ENCODE results near the gene ZNF486.
"Not testable (repeated sequence)": the region's sequence is repeated elsewhere in the genome, so short reads cannot be mapped to it uniquely, and the experiment has no call there.

Gene ZNF486

GRCh38 chr19:20167020-20167644 lies at the start of gene ZNF486:
TSS of gene ZNF486 (plus strand) at chr19:20167214. CDS start at chr19:20167331, 117 bp downstream.
- peak; percentile 94 for DNase-seq

DNA sequence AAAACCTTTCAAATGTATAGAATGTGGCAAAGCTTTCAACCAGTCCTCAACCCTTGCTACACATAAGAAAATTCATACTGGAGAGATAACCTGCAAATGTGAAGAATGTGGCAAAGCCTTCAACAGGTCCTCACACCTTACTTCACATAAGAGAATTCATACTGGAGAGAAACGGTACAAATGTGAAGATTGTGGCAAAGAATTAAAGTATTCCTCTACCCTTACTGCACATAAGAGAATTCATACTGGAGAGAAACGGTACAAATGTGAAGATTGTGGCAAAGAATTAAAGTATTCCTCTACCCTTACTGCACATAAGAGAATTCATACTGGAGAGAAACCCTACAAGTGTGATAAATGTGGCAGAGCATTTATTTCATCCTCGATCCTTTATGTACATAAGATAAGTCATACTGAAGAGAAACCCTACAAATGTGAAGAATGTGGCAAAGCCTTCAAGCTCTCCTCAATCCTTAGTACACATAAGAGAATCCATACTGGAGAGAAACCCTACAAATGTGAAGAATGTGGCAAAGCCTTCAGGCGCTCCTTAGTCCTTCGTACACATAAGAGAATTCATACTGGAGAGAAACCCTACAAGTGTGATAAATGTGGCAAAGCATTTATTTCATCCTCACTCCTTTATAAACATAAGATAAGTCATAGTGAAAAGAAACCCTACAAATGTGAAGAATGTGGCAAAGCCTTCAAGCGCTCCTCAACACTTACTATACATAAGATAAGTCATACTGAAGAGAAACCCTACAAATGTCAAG lies 48.8 kb upstream of the ZNF486 start:
- DNase-seq: not testable (repeated sequence)

GRCh38 chr19:20124879-20125278 lies 42.1 kb upstream of the ZNF486 start:
- no peak for DNase-seq

- not testable (repeated sequence) for DNase-seq
Measured at GRCh38 chr19:20132933-20133332, 34.1 kb upstream of the ZNF486 start.

GRCh38 chr19:20137714-20138113 lies 29.3 kb upstream of the ZNF486 start:
- not testable (repeated sequence) for DNase-seq

GRCh38 chr19:20151617-20152145 lies 15.3 kb upstream of the ZNF486 start:
- DNase-seq: no peak

DNA sequence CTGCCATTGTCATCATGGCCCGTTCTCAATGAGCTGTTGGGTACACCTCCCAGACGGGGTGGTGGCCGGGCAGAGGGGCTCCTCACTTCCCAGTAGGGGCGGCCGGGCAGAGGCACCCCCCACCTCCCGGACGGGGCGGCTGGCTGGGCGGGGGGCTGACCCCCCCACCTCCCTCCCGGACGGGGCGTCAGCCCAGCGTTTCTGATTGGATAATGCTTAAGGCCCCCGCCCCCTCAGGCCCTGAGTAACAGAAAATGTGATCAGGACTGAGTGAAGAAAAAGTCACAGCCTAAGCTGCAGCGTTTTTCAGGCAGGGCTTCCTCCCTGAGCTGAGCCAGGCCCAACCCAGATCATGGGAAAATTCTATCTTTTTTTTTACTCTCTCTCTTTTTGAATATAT lies 14.5 kb upstream of the ZNF486 start:
- not testable (repeated sequence) for DNase-seq

DNA sequence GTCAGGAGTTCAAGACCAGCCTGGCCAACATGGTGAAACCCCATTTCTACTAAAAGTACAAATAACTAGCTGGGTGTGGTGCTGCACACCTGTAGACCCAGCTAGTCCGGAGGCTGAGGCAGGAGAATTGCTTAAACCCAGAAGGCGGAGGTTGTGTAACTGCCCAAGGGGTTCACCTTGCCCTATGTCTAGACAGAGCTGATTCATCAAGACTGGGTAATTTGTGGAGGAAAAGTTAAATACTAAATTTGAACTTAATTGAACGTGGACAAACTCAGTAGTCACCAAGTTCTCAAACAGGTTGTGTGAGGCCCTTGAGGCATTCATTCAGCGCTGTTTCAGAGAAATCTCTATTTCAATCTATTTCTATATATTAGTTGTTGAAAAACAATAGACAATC lies 13.7 kb upstream of the ZNF486 start:
- DNase-seq: no peak

- DNase-seq: no peak
Measured at GRCh38 chr19:20154636-20155035, 12.4 kb upstream of the ZNF486 start.

DNA sequence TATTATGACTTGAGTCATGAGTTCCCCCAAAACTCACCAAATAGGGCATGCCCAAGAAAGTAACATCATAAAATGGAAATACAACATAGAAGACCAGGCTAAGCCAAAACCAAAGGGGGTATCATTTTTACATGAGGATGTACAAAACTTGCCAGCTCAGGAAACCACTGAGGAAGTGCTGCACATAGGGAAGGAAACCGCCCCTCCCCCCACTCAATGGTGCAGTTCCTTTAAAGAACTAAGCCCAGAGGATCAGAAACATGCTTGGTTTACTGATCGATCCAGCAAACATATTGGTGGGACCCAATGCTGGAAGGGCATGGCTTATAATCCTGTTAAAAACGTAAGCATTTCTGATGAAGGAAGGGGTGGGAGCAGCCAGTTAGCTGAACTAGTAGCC lies 4.2 kb upstream of the ZNF486 start:
- peak; percentile 45 for DNase-seq

GRCh38 chr19:20164456-20164855 lies 2.6 kb upstream of the ZNF486 start:
- DNase-seq: no peak

DNA sequence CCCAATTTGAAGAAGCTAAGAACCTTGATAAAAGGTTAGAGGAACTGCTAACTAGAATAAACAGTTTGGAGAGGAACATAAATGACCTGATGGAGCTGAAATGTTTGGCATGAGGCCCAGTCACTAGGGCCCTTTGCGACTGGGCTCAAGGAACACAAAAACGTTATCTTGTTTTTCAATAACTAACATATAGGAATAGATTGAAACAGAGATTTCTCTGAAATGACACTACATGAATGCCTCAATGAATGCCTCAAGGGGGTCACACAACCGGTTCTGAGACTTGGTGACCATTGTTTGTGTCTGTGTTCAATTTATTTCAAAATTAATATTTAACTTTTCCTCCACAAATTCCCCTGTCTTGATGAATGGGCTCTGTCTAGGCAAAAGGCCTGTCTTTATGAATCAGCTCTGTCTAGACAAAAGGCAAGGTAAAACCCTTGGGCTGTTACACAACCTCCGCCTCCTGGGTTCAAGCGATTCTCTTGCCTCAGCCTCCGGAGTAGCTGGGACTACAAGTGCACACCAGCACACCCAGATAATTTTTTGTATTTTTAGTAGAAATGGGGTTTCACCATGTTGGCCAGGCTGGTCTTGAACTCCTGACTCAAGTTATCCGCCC lies 932 bp upstream of the ZNF486 start:
- DNase-seq: no peak

DNA sequence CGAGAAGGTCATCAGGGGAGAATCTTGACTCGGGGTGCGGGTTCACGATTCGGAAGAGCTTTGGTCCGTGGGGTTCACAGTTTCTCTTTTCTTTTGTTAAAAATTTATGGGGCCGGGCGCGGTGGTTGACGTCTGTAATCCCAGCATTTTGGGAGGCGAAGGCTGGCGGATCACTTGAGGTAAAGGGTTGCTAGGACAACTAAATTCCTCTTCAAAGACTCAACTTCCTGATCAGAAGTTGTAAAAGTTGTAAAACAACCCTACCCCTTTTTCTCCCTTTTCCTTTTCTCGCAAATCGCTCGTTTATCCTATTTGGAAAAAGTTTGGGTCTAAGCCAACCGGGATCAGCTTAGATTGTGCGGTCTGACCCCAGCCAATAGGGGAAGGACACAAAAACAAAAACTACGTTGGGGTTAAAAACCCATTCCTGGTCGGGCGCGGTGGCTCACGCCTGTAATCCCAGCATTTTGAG lies 673 bp downstream of the ZNF486 start:
- DNase-seq: no peak

GRCh38 chr19:20171285-20171684 lies 4.3 kb downstream of the ZNF486 start:
- no peak for DNase-seq

DNA sequence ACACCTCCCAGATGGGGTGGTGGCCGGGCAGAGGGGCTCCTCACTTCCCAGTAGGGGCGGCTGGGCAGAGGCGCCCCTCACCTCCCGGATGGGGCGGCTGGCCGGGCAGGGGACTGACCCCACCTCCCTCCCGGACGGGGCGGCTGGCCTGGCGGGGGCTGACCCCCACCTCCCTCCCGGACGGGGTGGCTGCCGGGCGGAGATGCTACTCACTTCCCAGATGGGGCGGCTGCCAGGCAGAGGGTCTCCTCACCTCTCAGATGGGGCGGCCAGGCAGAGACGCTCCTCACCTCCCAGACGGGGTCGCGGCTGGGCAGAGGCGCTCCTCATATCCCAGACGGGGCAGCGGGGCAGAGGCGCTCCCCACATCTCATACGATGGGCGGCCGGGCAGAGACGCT lies 8.8 kb downstream of the ZNF486 start:
- DNase-seq: not testable (repeated sequence)

- not testable (repeated sequence) for DNase-seq
Measured at GRCh38 chr19:20179956-20180355, 12.9 kb downstream of the ZNF486 start.

DNA sequence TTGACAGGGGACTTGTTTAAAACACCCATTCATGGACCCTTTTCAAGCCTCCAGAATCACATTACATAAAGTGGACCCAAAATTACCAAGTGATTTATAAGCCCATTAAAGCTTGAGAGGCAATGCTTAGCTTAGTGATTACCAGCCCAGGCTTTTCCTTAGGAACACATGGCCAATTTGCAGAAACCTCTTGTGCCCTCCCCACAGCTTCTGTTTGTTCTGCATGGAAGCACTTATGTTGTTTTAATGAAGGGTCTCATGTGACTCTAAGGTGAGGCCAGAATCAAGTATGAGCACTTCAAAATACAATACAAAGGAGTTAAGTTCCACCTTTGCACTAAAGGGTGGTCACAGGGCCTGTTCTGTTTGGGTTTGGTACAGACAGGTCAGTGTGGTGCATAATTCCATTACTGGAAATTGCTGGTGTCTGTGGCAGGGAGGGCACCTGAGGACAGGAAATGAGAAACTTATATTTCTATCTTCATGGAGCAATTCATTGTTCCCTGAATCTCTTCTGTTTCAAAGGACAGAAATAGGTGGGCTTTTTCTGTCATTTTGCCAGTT lies 15.3 kb downstream of the ZNF486 start:
- DNase-seq: no peak

DNA sequence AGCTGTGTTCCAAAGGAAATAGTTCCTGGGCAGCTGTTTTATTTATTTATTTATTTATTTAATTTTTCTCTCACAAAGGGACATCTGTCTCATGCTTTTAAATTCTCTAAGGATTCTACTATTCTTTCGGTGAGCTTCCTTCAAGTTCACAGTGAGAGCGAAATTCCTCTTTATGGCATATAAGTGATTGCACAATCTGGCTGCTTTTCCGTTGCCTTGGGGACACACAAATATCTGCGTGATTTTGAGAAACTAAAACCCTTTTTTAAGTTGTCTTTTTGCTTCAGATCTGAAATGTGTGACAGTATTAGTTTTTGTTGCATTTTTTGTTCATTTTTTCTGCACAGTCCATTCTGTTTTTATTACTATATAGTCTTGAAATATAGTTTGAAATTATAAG lies 19.2 kb downstream of the ZNF486 start:
- DNase-seq: no peak

DNA sequence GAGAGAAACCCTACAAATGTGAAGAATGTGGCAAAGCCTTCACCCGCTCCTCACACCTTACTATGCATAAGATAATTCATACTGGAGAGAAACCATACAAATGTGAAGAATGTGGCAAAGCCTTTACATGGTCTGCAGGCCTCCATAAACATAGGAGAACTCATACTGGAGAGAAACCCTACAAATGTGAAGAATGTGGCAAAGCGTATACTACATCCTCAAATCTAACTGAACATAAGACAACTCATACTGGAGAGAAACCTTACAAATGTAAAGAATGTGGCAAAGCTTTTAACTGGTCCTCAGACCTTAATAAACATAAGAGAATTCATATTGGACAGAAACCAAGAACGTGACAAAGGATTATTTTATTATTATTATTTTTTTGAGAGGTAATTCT lies 30.7 kb downstream of the ZNF486 start:
- DNase-seq: no peak

DNA sequence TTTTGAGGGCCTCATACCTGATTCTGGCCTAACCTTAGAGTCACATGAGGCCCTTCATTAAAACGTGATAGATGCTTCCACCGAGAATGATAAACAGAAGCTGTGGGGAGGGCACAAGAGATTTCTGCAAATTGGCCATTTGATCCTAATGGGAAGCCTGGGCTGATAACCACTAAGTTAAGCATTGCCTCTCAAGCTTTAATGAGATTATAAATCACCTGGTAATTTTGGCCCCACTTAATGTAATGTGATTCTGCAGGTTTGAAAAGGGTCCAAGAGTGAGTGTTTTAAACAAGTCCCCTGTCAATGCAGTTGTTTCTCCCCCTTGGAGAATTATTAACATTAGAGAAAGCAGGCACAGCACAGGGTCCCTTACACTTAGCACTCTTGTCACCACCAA lies 42.0 kb downstream of the ZNF486 start:
- no peak for DNase-seq

- DNase-seq: not testable (repeated sequence)
Measured at GRCh38 chr19:20214366-20214765, 47.4 kb downstream of the ZNF486 start.

DNA sequence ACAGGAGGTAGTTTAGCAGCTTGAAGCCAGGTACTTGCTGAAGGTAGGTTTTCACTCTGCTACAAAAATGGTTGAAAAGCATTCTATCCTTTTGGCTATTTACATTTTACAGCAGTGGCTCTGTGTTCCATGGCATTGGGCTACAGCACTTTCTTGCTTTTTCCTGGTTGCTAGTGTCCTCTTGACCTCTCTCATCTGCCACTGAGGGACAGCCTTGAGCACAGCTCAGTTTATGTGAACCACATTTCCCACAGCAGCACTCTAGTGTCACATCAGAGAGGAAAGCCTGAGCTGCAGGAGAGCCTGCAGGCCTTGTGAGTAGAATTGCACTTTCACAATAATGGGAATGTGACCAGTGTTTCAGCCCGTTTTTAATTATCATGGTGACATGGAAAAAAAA lies 54.6 kb downstream of the ZNF486 start:
- not testable (repeated sequence) for DNase-seq

DNA sequence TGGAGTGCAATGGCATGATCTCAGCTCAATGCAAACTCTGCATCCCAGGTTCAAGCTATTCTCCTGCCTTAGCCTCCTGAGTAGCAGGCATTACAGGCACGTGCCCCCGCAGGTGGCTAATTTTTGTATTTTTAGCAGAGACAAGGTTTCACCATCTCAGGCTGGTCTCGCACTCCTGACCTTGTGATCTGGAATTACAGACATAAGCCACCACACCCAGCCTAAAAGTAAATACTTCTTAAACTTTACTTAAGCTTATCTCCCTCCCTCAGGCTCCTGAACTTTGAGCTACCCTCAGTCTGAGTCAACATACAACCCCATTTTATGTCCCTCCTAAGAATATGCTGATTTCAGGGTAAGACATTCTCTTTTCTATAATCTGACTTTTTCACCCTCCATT lies 66.1 kb downstream of the ZNF486 start:
- no peak for DNase-seq
